Measurements from ENCODE around the gene EPC1.

The EPC1 gene

DNA sequence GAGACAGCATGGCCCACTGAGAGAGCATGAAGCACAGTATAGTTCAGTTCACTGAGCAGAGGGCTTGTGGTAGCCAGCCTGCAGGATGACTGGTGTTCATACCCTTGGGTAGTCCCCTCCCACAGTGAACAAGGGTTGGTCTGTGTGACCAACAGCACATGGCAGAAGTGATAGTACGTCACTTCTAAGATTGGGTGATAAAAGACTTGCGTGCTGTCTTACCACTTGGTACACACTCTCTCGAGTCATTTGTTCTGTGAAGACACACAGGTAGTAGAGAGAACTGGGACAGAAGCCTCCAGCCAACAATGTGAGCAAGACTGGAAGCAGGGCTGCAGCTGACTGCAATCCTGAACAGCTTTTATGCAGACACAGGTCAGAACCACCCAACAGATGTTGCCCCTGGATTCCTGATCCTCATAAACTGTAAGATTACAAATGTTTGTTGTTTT is 14.6 kb downstream of the EPC1 start:
- peak; percentile 70 for DNase-seq
- no peaks in the 10 kb centered on the region for H3K9me3 Mint-ChIP-seq
- peaks cover 39% of the 10 kb centered on the region for H3K36me3 Mint-ChIP-seq (ENCODE audit: low read depth)
- H3K27me3 Mint-ChIP-seq: no peaks in the 10 kb centered on the region
- H3K4me3 Mint-ChIP-seq: peak overlapping the region; percentile 77
- peak overlapping the region; percentile 94 for H3K27ac Mint-ChIP-seq
- H3K4me1 Mint-ChIP-seq (ENCODE audit: low read depth): peaks cover 97% of the 10 kb centered on the region

GRCh38 chr10:32331606-32332005 is 15.4 kb downstream of the EPC1 start:
- H3K27me3 Mint-ChIP-seq: no peaks in the 10 kb centered on the region
- peaks cover 97% of the 10 kb centered on the region for H3K4me1 Mint-ChIP-seq (ENCODE audit: low read depth)
- DNase-seq: no peak
- peaks cover 37% of the 10 kb centered on the region for H3K36me3 Mint-ChIP-seq (ENCODE audit: low read depth)
- no peak overlapping the region for H3K4me3 Mint-ChIP-seq
- peak overlapping the region; percentile 94 for H3K27ac Mint-ChIP-seq
- no peaks in the 10 kb centered on the region for H3K9me3 Mint-ChIP-seq

GRCh38 chr10:32330214-32330613 is 16.7 kb downstream of the EPC1 start:
- Mint-ChIP-seq H3K4me3 (no peak overlapping the region), H3K36me3 (ENCODE audit: low read depth) (peaks cover 35% of the 10 kb centered on the region), H3K27ac (peak overlapping the region; percentile 68), H3K9me3 (no peaks in the 10 kb centered on the region), H3K4me1 (ENCODE audit: low read depth) (peaks cover 97% of the 10 kb centered on the region), H3K27me3 (no peaks in the 10 kb centered on the region)
- DNase-seq: no peak

DNA sequence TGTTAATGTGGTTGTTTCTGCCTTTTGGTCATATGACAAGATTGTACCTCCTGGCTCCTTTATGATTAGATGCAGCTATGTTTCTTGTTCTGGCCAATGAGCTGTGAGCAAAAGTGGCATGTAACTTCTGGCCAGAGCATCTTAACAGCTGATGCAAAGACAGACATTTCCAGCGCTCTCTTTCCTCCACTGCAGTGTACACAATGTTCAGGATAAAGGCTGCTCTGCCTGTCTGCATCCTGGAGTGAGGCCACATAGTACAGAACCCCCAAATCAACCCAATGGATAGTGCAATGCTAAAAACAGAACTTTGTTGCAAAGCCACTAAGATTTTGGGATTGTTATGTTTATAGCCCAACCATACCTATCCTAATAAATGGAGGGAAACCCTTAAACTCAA is 17.9 kb downstream of the EPC1 start:
- Mint-ChIP-seq H3K36me3 (ENCODE audit: low read depth) (peaks cover 38% of the 10 kb centered on the region), H3K4me3 (no peak overlapping the region), H3K9me3 (no peaks in the 10 kb centered on the region), H3K27ac (peak overlapping the region; percentile 68), H3K27me3 (no peaks in the 10 kb centered on the region), H3K4me1 (ENCODE audit: low read depth) (peaks cover 92% of the 10 kb centered on the region)
- no peak for DNase-seq

- no peaks in the 10 kb centered on the region for H3K9me3 Mint-ChIP-seq
- peak overlapping the region; percentile 68 for H3K27ac Mint-ChIP-seq
- H3K27me3 Mint-ChIP-seq: no peaks in the 10 kb centered on the region
- peak overlapping the region; percentile 18 for H3K4me3 Mint-ChIP-seq
- no peak for DNase-seq
- H3K36me3 Mint-ChIP-seq (ENCODE audit: low read depth): peaks cover 33% of the 10 kb centered on the region
- peaks cover 88% of the 10 kb centered on the region for H3K4me1 Mint-ChIP-seq (ENCODE audit: low read depth)
Observed at GRCh38 chr10:32328499-32328898, 18.5 kb downstream of the EPC1 start.

- no peak overlapping the region for H3K4me3 Mint-ChIP-seq
- H3K9me3 Mint-ChIP-seq: no peaks in the 10 kb centered on the region
- no peaks in the 10 kb centered on the region for H3K27me3 Mint-ChIP-seq
- peaks cover 28% of the 10 kb centered on the region for H3K36me3 Mint-ChIP-seq (ENCODE audit: low read depth)
- DNase-seq: no peak
- H3K27ac Mint-ChIP-seq: peak overlapping the region; percentile 68
- H3K4me1 Mint-ChIP-seq (ENCODE audit: low read depth): peaks cover 88% of the 10 kb centered on the region
Observed at GRCh38 chr10:32327364-32327691, 19.6 kb downstream of the EPC1 start.

DNA sequence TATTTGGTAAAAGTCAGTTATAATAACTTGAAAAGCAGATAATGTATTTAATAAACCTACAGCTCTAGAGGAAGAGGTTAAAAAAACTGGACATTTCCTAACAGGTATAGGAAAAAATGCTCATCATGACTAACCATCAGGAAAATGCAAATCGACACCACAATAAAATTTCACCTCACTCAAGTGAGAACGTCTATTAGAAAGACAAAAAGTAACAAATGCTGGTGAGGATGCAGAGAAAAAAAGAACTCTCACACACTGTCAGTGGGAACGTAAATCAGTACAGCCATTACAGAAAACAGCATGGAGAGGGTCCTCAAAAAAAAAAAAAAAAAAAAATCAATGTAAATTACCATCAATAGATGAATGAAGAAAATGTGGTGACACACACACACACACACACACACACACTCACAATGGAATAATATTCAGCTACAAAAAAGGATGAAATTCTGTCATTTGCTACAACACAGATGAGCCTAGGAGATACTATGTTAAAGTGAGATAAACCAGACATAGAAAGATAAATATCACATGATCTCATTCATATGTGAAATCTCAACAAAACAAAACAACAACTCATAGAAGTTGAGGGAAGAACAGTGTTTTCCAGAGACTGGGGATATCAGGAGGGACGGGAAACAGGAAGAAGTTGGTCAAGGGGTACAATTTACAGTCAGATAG is 20.1 kb downstream of the EPC1 start:
- no peaks in the 10 kb centered on the region for H3K9me3 Mint-ChIP-seq
- H3K4me1 Mint-ChIP-seq (ENCODE audit: low read depth): peaks cover 84% of the 10 kb centered on the region
- H3K27ac Mint-ChIP-seq: peak overlapping the region; percentile 68
- H3K36me3 Mint-ChIP-seq (ENCODE audit: low read depth): peaks cover 29% of the 10 kb centered on the region
- peak overlapping the region; percentile 13 for H3K4me3 Mint-ChIP-seq
- no peaks in the 10 kb centered on the region for H3K27me3 Mint-ChIP-seq
- DNase-seq: no peak

DNA sequence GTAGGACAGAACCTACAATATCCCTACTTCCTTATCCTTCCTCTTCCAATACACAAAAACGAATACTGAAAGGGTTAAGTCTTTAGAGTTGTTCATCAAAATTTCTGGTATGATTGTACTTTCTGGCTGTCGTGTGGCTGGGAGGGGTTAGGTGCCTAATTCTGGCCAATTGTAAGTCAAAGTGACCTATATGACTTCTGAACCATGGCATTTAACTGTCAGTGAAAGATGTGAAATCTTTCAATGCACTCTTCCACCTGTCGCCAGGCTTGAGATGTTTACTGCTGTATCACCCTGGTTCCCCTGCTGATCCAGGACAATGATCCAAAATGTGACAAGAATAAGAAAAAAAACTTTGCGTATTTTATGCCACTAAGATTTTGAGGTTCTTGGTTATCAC is 20.8 kb downstream of the EPC1 start:
- H3K27ac Mint-ChIP-seq: peak overlapping the region; percentile 68

GRCh38 chr10:32323051-32323450 is 23.9 kb downstream of the EPC1 start:
- no peak overlapping the region for H3K27ac Mint-ChIP-seq
- no peak overlapping the region for H3K4me3 Mint-ChIP-seq
- H3K36me3 Mint-ChIP-seq (ENCODE audit: low read depth): peaks cover 45% of the 10 kb centered on the region
- H3K27me3 Mint-ChIP-seq: no peaks in the 10 kb centered on the region
- DNase-seq: no peak
- H3K9me3 Mint-ChIP-seq: peaks cover 5% of the 10 kb centered on the region
- peaks cover 85% of the 10 kb centered on the region for H3K4me1 Mint-ChIP-seq (ENCODE audit: low read depth)

More for the DNA sequence above, 20.8 kb downstream of the EPC1 start:
- no peaks in the 10 kb centered on the region for H3K27me3 Mint-ChIP-seq
- peaks cover 3% of the 10 kb centered on the region for H3K9me3 Mint-ChIP-seq
- peak overlapping the region; percentile 13 for H3K4me3 Mint-ChIP-seq
- peaks cover 36% of the 10 kb centered on the region for H3K36me3 Mint-ChIP-seq (ENCODE audit: low read depth)
- peaks cover 85% of the 10 kb centered on the region for H3K4me1 Mint-ChIP-seq (ENCODE audit: low read depth)
- no peak for DNase-seq

GRCh38 chr10:32321016-32321631 is 25.8 kb downstream of the EPC1 start:
- Mint-ChIP-seq H3K4me3 (no peak overlapping the region), H3K27ac (peak overlapping the region; percentile 74), H3K4me1 (ENCODE audit: low read depth) (peaks cover 82% of the 10 kb centered on the region)

GRCh38 chr10:32318476-32318896 is 28.5 kb downstream of the EPC1 start:
- H3K4me1 Mint-ChIP-seq (ENCODE audit: low read depth): peaks cover 84% of the 10 kb centered on the region
- peak overlapping the region; percentile 37 for H3K4me3 Mint-ChIP-seq
- H3K36me3 Mint-ChIP-seq (ENCODE audit: low read depth): peaks cover 50% of the 10 kb centered on the region
- DNase-seq: no peak
- H3K27ac Mint-ChIP-seq: peak overlapping the region; percentile 90
- H3K27me3 Mint-ChIP-seq: no peaks in the 10 kb centered on the region
- H3K9me3 Mint-ChIP-seq: peaks cover 5% of the 10 kb centered on the region

More at GRCh38 chr10:32321016-32321631, 25.8 kb downstream of the EPC1 start:
- peaks cover 5% of the 10 kb centered on the region for H3K9me3 Mint-ChIP-seq
- H3K36me3 Mint-ChIP-seq (ENCODE audit: low read depth): peaks cover 56% of the 10 kb centered on the region
- DNase-seq: no peak
- H3K27me3 Mint-ChIP-seq: no peaks in the 10 kb centered on the region

GRCh38 chr10:32317795-32318357 is 29.1 kb downstream of the EPC1 start:
- peaks cover 50% of the 10 kb centered on the region for H3K36me3 Mint-ChIP-seq (ENCODE audit: low read depth)
- peak overlapping the region; percentile 90 for H3K27ac Mint-ChIP-seq
- H3K4me1 Mint-ChIP-seq (ENCODE audit: low read depth): peaks cover 85% of the 10 kb centered on the region
- H3K4me3 Mint-ChIP-seq: peak overlapping the region; percentile 37
- DNase-seq: no peak
- H3K9me3 Mint-ChIP-seq: peaks cover 5% of the 10 kb centered on the region
- H3K27me3 Mint-ChIP-seq: no peaks in the 10 kb centered on the region

DNA sequence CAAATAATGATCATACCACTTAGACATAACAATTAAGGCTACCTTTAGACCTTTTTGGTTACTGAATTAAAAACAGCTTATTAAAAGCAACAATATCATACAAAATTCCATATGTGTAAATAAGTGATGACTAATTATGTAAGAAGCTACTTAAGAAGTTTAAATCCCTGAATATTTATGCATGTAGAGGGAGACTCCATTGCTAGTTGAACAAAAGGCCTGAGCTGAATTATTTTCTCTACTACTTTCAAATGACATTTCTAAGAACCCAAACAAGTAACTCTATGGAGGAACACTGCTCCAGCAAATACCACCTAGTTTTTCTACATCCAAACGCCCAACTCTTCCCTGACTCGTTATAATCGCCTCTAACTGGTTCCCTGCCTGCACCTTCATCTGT is 31.5 kb downstream of the EPC1 start:
- Mint-ChIP-seq H3K4me3 (no peak overlapping the region), H3K4me1 (ENCODE audit: low read depth) (peaks cover 80% of the 10 kb centered on the region), H3K36me3 (ENCODE audit: low read depth) (peaks cover 44% of the 10 kb centered on the region), H3K27me3 (no peaks in the 10 kb centered on the region), H3K27ac (peak overlapping the region; percentile 53), H3K9me3 (no peaks in the 10 kb centered on the region)
- DNase-seq: no peak

GRCh38 chr10:32314588-32314987 is 32.4 kb downstream of the EPC1 start:
- peaks cover 78% of the 10 kb centered on the region for H3K4me1 Mint-ChIP-seq (ENCODE audit: low read depth)
- peak overlapping the region; percentile 10 for H3K27ac Mint-ChIP-seq
- no peak overlapping the region for H3K4me3 Mint-ChIP-seq
- no peak for DNase-seq
- no peaks in the 10 kb centered on the region for H3K9me3 Mint-ChIP-seq
- H3K36me3 Mint-ChIP-seq (ENCODE audit: low read depth): peaks cover 40% of the 10 kb centered on the region
- H3K27me3 Mint-ChIP-seq: no peaks in the 10 kb centered on the region

- no peaks in the 10 kb centered on the region for H3K9me3 Mint-ChIP-seq
- peak overlapping the region; percentile 51 for H3K4me3 Mint-ChIP-seq
- H3K36me3 Mint-ChIP-seq (ENCODE audit: low read depth): peaks cover 56% of the 10 kb centered on the region
- H3K4me1 Mint-ChIP-seq (ENCODE audit: low read depth): peaks cover 67% of the 10 kb centered on the region
- no peaks in the 10 kb centered on the region for H3K27me3 Mint-ChIP-seq
- DNase-seq: no peak
- H3K27ac Mint-ChIP-seq: peak overlapping the region; percentile 73
Observed at GRCh38 chr10:32308027-32308603, 38.8 kb downstream of the EPC1 start.
